Stimulated activated effector memory CD8-positive, alpha-beta T cell treated with anti-CD3 and anti-CD28 coated beads, Interleukin-12 subunit alpha, Interleukin-12 subunit beta, amount 100 ng/mL, for 72 hours (primary cell): ENCODE data around the gene MN1.

Experiments used
- ATAC-seq: fragments of 150-1000 bp; cut with Tn5 transposase; 2 replicates; pipeline ENCODE4 v1.10.0; 2021
- DNase-seq, 2 donors: peaks; one replicate each; pipeline ENCODE4 v3.0.0; 2021 to 2022; ENCODE audit warnings: low spot score in 2 of 2
- H3K27ac Mint-ChIP-seq: one replicate; pipeline ENCODE4 v1.8.0; 2022; ENCODE audit warnings: mild to moderate bottlenecking, mixed read lengths
- H3K36me3 Mint-ChIP-seq: one replicate; pipeline ENCODE4 v1.8.0; 2022; ENCODE audit warnings: mild to moderate bottlenecking, mixed read lengths
- H3K4me1 Mint-ChIP-seq: one replicate; pipeline ENCODE4 v1.8.0; 2022; ENCODE audit warnings: mixed read lengths
- H3K4me3 Mint-ChIP-seq: one replicate; pipeline ENCODE4 v1.8.0; 2022; ENCODE audit warnings: mild to moderate bottlenecking, mixed read lengths
- H3K9me3 Mint-ChIP-seq: one replicate; pipeline ENCODE4 v1.8.0; 2022; ENCODE audit warnings: mixed read lengths

MN1 gene

GRCh38 chr22:27785831-27786230 is 15.7 kb downstream of the MN1 start:
- no peak for ATAC-seq
- Mint-ChIP-seq H3K4me3 (no peak overlapping the region), H3K27ac (no peak overlapping the region)

GRCh38 chr22:27784120-27784475 is 17.5 kb downstream of the MN1 start:
- Mint-ChIP-seq H3K4me1 (no peaks in the 10 kb centered on the region), H3K27ac (no peak overlapping the region), H3K36me3 (no peaks in the 10 kb centered on the region), H3K9me3 (no peaks in the 10 kb centered on the region), H3K4me3 (no peak overlapping the region)
- no peak for ATAC-seq
- DNase-seq: no peak

More at GRCh38 chr22:27785831-27786230, 15.7 kb downstream of the MN1 start:
- H3K4me1 Mint-ChIP-seq: no peaks in the 10 kb centered on the region
- DNase-seq: no peak
- H3K9me3 Mint-ChIP-seq: no peaks in the 10 kb centered on the region
- no peaks in the 10 kb centered on the region for H3K36me3 Mint-ChIP-seq

GRCh38 chr22:27783436-27784119 is 18.0 kb downstream of the MN1 start:
- ATAC-seq: no peak
- Mint-ChIP-seq H3K4me3 (no peak overlapping the region), H3K36me3 (no peaks in the 10 kb centered on the region), H3K27ac (no peak overlapping the region), H3K4me1 (no peaks in the 10 kb centered on the region), H3K9me3 (no peaks in the 10 kb centered on the region)
- no peak for DNase-seq

GRCh38 chr22:27782088-27782487 is 19.5 kb downstream of the MN1 start:
- H3K4me3 Mint-ChIP-seq: no peak overlapping the region
- DNase-seq: no peak
- H3K9me3 Mint-ChIP-seq: no peaks in the 10 kb centered on the region
- no peak overlapping the region for H3K27ac Mint-ChIP-seq
- no peaks in the 10 kb centered on the region for H3K36me3 Mint-ChIP-seq
- ATAC-seq: no peak
- no peaks in the 10 kb centered on the region for H3K4me1 Mint-ChIP-seq

GRCh38 chr22:27780161-27780575 is 21.4 kb downstream of the MN1 start:
- ATAC-seq (no peak), DNase-seq (no peak)
- no peak overlapping the region for H3K27ac Mint-ChIP-seq
- H3K4me3 Mint-ChIP-seq: no peak overlapping the region
- no peaks in the 10 kb centered on the region for H3K36me3 Mint-ChIP-seq
- H3K4me1 Mint-ChIP-seq: no peaks in the 10 kb centered on the region
- no peaks in the 10 kb centered on the region for H3K9me3 Mint-ChIP-seq

GRCh38 chr22:27779643-27780042 is 21.9 kb downstream of the MN1 start:
- DNase-seq: no peak
- ATAC-seq: no peak
- H3K9me3 Mint-ChIP-seq: no peaks in the 10 kb centered on the region
- H3K4me3 Mint-ChIP-seq: no peak overlapping the region
- no peaks in the 10 kb centered on the region for H3K36me3 Mint-ChIP-seq
- H3K4me1 Mint-ChIP-seq: no peaks in the 10 kb centered on the region
- H3K27ac Mint-ChIP-seq: no peak overlapping the region

GRCh38 chr22:27778294-27779090 is 23.1 kb downstream of the MN1 start:
- no peak overlapping the region for H3K27ac Mint-ChIP-seq

GRCh38 chr22:27777128-27777527 is 24.4 kb downstream of the MN1 start:
- DNase-seq: no peak
- H3K4me3 Mint-ChIP-seq: no peak overlapping the region
- H3K9me3 Mint-ChIP-seq: no peaks in the 10 kb centered on the region
- no peaks in the 10 kb centered on the region for H3K4me1 Mint-ChIP-seq
- no peaks in the 10 kb centered on the region for H3K36me3 Mint-ChIP-seq
- ATAC-seq: no peak
- no peak overlapping the region for H3K27ac Mint-ChIP-seq

More at GRCh38 chr22:27778294-27779090, 23.1 kb downstream of the MN1 start:
- Mint-ChIP-seq H3K36me3 (no peaks in the 10 kb centered on the region), H3K9me3 (no peaks in the 10 kb centered on the region), H3K4me3 (no peak overlapping the region), H3K4me1 (no peaks in the 10 kb centered on the region)
- DNase-seq (no peak), ATAC-seq (no peak)

GRCh38 chr22:27776650-27776958 is 25.0 kb downstream of the MN1 start:
- ATAC-seq: no peak

GRCh38 chr22:27775758-27776649 is 25.6 kb downstream of the MN1 start:
- Mint-ChIP-seq H3K9me3 (no peaks in the 10 kb centered on the region), H3K4me3 (no peak overlapping the region), H3K27ac (no peak overlapping the region), H3K36me3 (no peaks in the 10 kb centered on the region), H3K4me1 (no peaks in the 10 kb centered on the region)
- ATAC-seq: no peak
- DNase-seq: no peak

More at GRCh38 chr22:27776650-27776958, 25.0 kb downstream of the MN1 start:
- no peaks in the 10 kb centered on the region for H3K36me3 Mint-ChIP-seq
- H3K4me3 Mint-ChIP-seq: no peak overlapping the region
- H3K4me1 Mint-ChIP-seq: no peaks in the 10 kb centered on the region
- H3K27ac Mint-ChIP-seq: no peak overlapping the region
- no peaks in the 10 kb centered on the region for H3K9me3 Mint-ChIP-seq
- no peak for DNase-seq

GRCh38 chr22:27775087-27775698 is 26.4 kb downstream of the MN1 start:
- ATAC-seq: no peak
- Mint-ChIP-seq H3K36me3 (no peaks in the 10 kb centered on the region), H3K4me1 (no peaks in the 10 kb centered on the region), H3K4me3 (no peak overlapping the region), H3K9me3 (no peaks in the 10 kb centered on the region), H3K27ac (no peak overlapping the region)
- no peak for DNase-seq

GRCh38 chr22:27774200-27774599 is 27.4 kb downstream of the MN1 start:
- H3K36me3 Mint-ChIP-seq: no peaks in the 10 kb centered on the region
- H3K27ac Mint-ChIP-seq: no peak overlapping the region
- no peak overlapping the region for H3K4me3 Mint-ChIP-seq
- DNase-seq: no peak
- H3K4me1 Mint-ChIP-seq: no peaks in the 10 kb centered on the region
- no peak for ATAC-seq
- no peaks in the 10 kb centered on the region for H3K9me3 Mint-ChIP-seq

GRCh38 chr22:27772984-27773498 is 28.5 kb downstream of the MN1 start:
- DNase-seq (no peak), ATAC-seq (no peak)
- H3K9me3 Mint-ChIP-seq: no peaks in the 10 kb centered on the region
- no peak overlapping the region for H3K27ac Mint-ChIP-seq
- H3K4me3 Mint-ChIP-seq: no peak overlapping the region
- no peaks in the 10 kb centered on the region for H3K4me1 Mint-ChIP-seq
- no peaks in the 10 kb centered on the region for H3K36me3 Mint-ChIP-seq

- DNase-seq: no peak
- H3K27ac Mint-ChIP-seq: no peak overlapping the region
- no peaks in the 10 kb centered on the region for H3K9me3 Mint-ChIP-seq
- no peak for ATAC-seq
- H3K4me3 Mint-ChIP-seq: no peak overlapping the region
- no peaks in the 10 kb centered on the region for H3K4me1 Mint-ChIP-seq
- no peaks in the 10 kb centered on the region for H3K36me3 Mint-ChIP-seq
Observed at GRCh38 chr22:27772081-27772983, 29.2 kb downstream of the MN1 start.
